H54 (cell line): ENCODE data around the gene ACP7.
"Not testable (repeated sequence)": the region's sequence is repeated elsewhere in the genome, so short reads cannot be mapped to it uniquely, and the experiment has no call there.

ENCODE experiments used
- DNase-seq: peaks from one replicate; pipeline ENCODE4 v3.0.0; 2011; ENCODE audit warnings: low spot score, mixed read lengths; ENCODE audit not compliant: insufficient read length
- FAIRE-seq: peaks from 3 replicates; lab custom pipeline; 2011; peaks lifted over from hg19 to GRCh38; lab: Jason Lieb, UNC
- POLR2A ChIP-seq: IDR thresholded peaks from 2 replicates; pipeline ENCODE4 v1.6.1; 2011; ENCODE audit warnings: low read depth, mild to moderate bottlenecking, low read length

ACP7 gene

GRCh38 chr19:39060171-39060570, 24.0 kb upstream of the ACP7 start:
- FAIRE-seq (no peak), DNase-seq (no peak)

GRCh38 chr19:39064405-39064804, 19.8 kb upstream of the ACP7 start:
- no peak for DNase-seq
- no peak for FAIRE-seq
- TF ChIP-seq POLR2A = no peak

More at GRCh38 chr19:39060171-39060570, 24.0 kb upstream of the ACP7 start:
- TF ChIP-seq POLR2A = no peak

GRCh38 chr19:39065928-39066327, 18.2 kb upstream of the ACP7 start:
- TF ChIP-seq POLR2A = no peak
- FAIRE-seq (no peak), DNase-seq (no peak)

GRCh38 chr19:39067104-39067503, 17.1 kb upstream of the ACP7 start:
- FAIRE-seq = no peak
- no peak for DNase-seq
- no peak for TF ChIP-seq POLR2A

- not testable (repeated sequence) for FAIRE-seq, DNase-seq
Observed at GRCh38 chr19:39068259-39068658, 15.9 kb upstream of the ACP7 start.

- no peak for TF ChIP-seq POLR2A
- no peak for FAIRE-seq
- DNase-seq = peak; percentile 49
Observed at GRCh38 chr19:39070888-39071287, 13.3 kb upstream of the ACP7 start.

- DNase-seq = no peak
- no peak for FAIRE-seq
- no peak for TF ChIP-seq POLR2A
Observed at GRCh38 chr19:39074205-39074692, 9.9 kb upstream of the ACP7 start.

- no peak for TF ChIP-seq POLR2A
- DNase-seq (no peak), FAIRE-seq (no peak)
Observed at GRCh38 chr19:39074942-39075341, 9.2 kb upstream of the ACP7 start.

- FAIRE-seq (no peak), DNase-seq (no peak)
- no peak for TF ChIP-seq POLR2A
Observed at GRCh38 chr19:39077323-39077722, 6.8 kb upstream of the ACP7 start.

GRCh38 chr19:39078436-39079200, 5.5 kb upstream of the ACP7 start:
- DNase-seq (peak; percentile 68), FAIRE-seq (peak; percentile 86)
- TF ChIP-seq POLR2A = no peak

- TF ChIP-seq POLR2A = no peak
- FAIRE-seq (no peak), DNase-seq (no peak)
Observed at GRCh38 chr19:39080431-39080830, 3.7 kb upstream of the ACP7 start.

- no peak for TF ChIP-seq POLR2A
- DNase-seq = no peak
- no peak for FAIRE-seq
Observed at GRCh38 chr19:39082167-39082566, 2.0 kb upstream of the ACP7 start.

GRCh38 chr19:39082745-39083598, 1.2 kb upstream of the ACP7 start:
- DNase-seq (no peak), FAIRE-seq (no peak)
- no peak for TF ChIP-seq POLR2A

GRCh38 chr19:39083599-39083982, 577 bp upstream of the ACP7 start:
- no peak for FAIRE-seq
- no peak for TF ChIP-seq POLR2A
- DNase-seq = no peak

GRCh38 chr19:39084732-39085080, 538 bp downstream of the ACP7 start:
- no peak for FAIRE-seq
- DNase-seq = no peak
- TF ChIP-seq POLR2A = no peak
